Epithelial cell of prostate (primary cell): ENCODE measurements around the gene LMAN2L.
"Not testable (repeated sequence)": the region's sequence is repeated elsewhere in the genome, so short reads cannot be mapped to it uniquely, and the experiment has no call there.

Experiments used
- DNase-seq: peaks from one replicate; pipeline ENCODE4 v3.0.0-alpha.2; 2011; ENCODE audit warnings: low read depth, low spot score
- H3K27ac ChIP-seq: fragments of 450-650 bp; 2 replicates; pipeline ENCODE4 v1.5.1; 2017; ENCODE audit warnings: mild to moderate bottlenecking

Gene LMAN2L

DNA sequence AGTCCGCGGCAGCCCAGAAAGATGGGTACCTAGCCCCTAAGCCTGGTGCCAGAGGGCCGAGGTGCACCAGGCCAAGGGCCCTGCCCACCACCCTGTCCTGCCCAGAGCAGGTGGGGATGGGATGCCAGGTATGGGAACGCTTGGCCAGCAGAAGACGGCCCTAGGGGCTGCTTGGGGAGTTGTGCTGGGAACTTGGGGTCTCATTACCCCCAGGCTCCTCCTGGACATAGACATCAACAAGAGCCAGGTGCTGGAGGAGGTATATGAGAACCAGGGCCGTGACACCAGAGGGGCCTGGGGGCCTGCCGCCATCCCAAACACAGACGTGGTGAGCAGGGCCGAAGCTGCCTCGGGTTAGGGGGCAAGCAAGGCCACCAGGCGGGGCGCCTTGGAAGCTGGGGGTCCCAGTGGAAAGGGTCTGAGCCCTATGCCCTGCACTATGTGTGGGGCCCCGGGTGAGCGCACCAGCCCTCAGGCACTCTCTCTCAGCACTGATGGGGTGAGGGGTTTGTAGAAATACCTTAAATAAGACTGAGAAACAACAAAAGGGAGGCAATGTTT is 50.4 kb downstream of the LMAN2L start:
- DNase-seq, result no peak

DNA sequence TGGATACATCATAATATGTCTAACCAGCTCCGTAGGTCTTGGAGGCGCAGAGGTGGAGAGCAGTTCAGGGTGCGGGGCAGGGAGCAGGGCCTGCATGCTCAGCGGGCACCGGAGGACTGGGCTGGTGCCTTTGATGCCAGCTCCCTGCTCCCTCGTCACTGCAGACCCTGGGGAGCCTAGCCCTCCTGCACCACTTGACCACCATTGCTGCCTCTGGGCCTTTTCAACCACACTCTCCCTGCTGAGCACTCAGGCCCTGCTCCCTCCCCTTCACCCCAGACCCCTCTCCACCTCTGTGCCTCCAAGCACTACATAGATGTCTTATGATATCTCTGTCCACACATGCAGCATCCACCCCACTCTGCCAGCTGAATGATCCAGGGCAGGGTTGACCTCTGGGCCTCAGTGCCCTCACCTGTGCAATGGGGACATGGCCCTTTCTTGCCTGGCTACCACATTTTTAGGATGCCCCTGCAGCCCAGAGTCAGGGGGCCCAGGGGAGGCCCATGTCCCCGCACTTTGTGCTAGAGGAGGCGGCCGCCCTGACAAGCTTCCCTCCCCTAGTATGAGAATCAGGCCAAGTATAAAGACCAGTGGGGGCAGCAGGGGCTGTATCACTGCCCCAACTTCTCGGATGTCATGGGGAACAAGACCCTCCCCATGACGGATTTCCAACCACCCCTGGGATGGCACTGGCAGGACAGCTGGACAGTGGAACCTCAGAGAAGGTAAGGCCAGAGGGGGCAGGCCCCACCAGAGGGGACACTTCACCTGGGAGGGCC is 51.0 kb downstream of the LMAN2L start:
- H3K27ac ChIP-seq, result no peak overlapping the region
- DNase-seq, result no peak

More for the DNA sequence above, 50.4 kb downstream of the LMAN2L start:
- H3K27ac ChIP-seq, result no peak overlapping the region

DNA sequence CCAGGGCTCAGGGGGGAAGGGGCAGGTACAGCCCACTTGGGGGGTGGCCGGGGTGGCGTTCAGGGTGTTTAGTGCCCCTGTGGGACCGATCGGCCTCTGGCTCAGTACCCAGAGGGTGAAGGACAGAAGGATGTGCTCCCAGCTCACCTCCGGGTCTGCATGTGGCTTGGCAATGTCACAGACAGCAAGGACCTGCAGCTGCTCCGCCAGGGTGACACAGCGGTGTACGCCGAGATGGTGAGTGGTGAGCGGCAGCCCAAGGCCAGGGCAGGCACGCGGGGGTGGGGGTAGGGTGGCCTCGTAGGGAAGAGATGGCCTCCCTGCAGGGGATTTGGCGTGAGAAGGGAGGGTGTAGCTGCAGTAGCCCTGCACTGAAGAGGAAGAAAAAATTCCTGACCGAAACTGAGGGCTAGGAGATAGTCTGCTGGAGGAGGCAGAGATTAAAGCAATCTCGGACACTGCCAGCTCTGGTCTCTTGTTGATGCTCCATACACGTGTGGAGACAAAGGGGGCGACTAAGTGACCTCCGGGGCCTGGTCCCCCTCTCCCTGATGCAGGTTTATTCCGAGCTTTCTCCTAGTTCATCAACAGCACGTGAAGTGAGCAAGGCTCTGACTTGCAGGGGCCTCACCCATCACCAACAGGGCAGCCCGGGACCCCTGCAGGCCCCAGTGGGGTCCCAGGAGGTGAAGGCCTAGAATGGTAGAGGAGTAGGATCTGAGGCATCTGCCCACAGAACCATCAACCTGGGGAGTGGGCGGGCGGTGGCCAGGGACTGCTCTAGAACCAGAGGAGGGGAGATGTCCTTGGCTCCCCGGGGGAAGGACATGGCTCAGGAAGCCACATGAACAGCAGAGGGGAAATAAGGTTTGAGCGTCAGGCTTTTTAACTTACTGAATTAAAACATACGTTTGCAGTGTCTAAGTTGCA is 51.9 kb downstream of the LMAN2L start:
- no peak overlapping the region for H3K27ac ChIP-seq
- no peak for DNase-seq

DNA sequence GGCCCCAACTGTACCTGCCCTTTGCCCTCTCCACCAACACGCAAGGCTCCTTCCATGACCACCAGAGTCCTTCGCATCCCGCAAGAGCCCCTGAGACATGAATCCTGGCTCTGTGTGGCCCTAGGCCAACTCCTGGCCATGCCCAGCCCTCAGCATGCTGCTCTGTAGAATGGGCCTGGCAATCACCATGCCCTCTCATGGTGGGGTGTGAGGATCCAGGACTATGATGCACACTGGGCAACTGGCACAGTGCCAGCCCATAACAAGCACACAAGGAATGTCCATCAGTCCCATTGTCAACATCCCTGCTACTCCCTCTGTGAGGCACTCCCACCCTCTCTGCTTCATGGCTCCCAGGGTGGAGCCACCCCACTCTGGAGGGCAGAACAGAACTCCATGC is 52.6 kb downstream of the LMAN2L start:
- H3K27ac ChIP-seq, result no peak overlapping the region
- no peak for DNase-seq

DNA sequence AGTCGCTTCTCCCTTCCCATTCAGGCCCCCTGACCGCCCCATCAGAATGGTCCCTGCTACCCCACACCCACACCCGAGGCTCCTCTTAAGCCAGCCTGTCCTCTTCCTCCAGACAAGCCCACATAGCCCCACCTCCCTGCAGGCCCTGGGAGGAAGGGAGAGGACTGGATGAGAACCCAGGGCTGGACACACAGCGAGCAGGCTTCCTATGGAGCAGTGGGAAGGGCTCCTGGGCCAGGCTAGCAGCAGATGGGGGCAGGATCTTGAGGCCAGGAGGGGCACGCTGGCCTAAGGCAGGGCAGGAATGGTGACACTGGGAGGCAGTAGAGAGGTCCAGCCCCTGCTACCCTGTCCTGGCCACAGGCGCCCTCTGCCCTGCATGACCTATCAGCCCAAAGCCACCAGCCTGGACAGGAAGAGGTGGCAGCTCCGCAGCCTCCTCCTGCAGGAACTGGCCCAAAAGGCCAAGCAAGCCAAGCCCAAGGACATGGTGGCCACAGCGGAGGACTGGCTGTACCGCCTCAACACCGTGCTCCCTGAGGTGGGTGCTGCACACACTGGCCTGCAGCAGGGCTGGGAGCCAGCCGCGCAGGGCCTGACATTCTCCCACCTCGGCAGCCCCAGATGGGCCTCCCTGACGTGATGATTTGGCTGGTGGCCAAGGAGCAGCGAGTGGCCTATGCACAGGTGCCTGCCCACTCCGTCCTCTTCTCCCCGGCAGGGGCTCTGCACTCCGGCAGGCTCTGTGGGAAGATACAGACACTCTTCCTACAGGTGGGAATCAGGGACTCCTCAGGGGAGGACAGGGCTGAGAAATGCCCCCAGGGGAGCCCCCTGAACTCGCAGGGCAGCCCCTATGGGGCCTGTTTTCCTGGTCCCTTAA is 54.0 kb downstream of the LMAN2L start:
- no peak for DNase-seq

GRCh38 chr2:96684883-96685576 is 54.8 kb downstream of the LMAN2L start:
- DNase-seq, result no peak

More for the DNA sequence above, 54.0 kb downstream of the LMAN2L start:
- no peak overlapping the region for H3K27ac ChIP-seq

DNA sequence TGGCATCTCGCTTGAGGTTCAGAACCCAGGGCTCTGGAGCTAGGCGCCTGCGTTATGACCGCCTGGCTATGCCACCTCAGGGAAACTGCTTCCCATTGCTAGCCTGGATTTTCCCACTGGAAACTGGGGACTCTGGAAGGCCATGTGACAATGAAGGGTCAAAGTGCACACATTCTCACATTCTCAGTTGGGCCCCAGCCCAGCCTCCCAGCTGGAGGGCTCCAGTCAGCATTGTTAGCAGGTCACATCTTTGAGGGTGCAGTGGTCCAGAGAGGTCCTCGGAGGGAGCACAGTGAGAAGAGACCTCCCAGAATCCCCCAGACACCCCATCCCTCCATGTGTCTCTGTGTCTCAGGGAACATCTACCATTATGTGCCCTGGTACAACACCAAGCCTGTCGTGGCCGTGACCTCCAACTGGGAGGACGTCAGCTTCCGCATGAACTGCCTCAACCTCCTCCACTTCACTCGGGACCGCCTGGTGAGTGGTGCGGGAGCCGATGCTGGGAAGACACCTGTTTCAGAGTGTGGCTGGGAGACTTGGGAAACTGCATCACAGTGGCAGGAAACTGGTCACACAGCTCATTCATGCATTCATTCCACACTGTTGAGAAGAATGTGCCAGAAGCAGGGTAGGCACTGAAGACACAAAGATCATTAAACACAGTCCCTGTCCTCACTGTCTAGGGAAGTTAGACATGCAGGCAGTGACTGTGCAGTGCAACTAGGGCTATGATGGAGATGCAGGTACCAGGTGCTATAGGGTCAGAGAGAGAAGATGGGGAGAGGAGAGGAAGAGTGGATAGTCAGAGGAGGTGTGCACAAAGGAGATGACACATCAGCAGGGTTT is 55.7 kb downstream of the LMAN2L start:
- no peak for DNase-seq
- H3K27ac ChIP-seq, result no peak overlapping the region

More at GRCh38 chr2:96684883-96685576, 54.8 kb downstream of the LMAN2L start:
- no peak overlapping the region for H3K27ac ChIP-seq

DNA sequence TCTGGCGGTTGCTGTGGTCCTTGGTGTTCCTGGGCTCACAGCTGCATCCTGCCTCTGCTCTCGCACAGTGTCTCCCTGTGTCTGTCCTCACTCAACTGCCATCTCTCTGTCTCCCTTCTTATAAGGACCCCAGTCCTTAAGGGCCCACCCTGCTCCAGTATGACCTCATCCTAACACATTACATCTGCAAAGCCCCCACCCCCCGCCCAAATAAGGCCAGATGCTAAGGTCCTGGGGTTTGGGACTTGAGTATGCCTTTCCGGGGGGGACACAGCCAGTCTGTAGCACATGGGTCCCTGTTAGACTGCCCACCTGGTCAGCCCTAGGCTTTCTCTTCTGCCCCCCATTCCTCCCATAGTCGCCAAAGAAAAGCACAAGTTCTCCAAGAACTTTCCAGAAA is 56.6 kb downstream of the LMAN2L start:
- no peak for DNase-seq
- H3K27ac ChIP-seq, result no peak overlapping the region

DNA sequence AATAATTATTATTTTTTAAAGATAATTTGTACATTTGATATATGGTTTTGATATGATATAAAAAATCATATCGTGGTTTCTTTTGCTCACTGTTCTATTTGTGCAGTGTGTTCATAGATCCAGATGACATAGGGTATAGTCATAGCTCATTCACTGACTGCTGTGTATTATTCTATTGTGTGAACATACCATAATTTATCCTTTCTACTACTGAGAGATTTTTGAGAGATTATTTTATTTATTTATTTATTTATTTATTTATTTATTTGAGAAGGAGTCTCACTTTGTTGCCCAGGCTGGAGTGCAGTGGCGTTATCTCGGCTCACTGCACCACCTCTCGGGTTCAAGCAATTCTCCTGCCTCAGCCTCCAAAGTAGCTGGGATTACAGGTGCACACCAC is 58.3 kb downstream of the LMAN2L start:
- H3K27ac ChIP-seq, result no peak overlapping the region
- DNase-seq, result no peak

DNA sequence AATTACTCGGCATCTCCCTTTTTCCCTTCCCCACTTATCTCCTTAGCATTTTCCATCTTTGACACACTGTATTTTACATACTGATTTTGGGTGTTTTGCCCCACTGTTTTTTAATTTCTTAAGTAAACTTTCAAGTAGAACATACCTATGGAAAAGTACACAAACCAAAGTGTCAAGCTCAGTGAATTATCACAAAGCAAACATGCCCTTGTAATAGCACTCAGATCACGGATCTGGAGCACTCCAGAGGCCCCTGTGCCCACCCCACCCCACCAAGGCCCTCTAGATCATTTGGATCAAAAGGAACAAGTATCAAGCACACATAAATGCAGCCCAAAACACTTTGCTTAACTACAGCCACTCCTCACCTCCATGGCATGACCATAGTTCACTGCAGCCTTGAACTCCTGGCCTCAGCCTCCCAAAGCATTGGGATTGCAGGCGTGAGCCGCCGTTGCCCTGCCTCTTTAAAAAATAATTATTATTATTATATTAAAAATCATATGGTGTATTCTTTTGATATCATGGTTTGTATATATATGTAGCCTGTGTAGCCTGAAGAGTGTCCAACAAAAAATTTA is 59.2 kb downstream of the LMAN2L start:
- H3K27ac ChIP-seq, result no peak overlapping the region
- DNase-seq, result no peak

DNA sequence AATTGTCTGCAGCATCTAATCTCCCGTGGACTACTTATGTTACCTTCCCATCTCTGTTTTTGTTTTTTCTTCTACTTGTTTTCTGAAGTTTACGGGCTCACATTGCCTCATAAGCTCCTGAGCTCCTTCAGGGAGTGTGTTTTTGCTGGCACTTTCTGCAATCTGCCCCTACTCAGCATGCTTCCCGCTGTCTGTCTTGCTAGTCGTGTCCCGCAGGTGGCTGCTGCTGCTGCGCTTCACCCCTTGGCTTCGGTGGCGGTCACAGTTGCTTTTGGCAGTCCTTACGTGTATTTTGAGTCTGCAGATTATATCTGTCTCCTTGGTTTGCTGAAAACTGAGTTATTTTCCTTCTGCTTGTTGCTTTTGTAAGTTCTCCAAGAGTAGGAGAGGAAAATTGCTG is 60.0 kb downstream of the LMAN2L start:
- H3K27ac ChIP-seq, result no peak overlapping the region
- DNase-seq, result no peak

DNA sequence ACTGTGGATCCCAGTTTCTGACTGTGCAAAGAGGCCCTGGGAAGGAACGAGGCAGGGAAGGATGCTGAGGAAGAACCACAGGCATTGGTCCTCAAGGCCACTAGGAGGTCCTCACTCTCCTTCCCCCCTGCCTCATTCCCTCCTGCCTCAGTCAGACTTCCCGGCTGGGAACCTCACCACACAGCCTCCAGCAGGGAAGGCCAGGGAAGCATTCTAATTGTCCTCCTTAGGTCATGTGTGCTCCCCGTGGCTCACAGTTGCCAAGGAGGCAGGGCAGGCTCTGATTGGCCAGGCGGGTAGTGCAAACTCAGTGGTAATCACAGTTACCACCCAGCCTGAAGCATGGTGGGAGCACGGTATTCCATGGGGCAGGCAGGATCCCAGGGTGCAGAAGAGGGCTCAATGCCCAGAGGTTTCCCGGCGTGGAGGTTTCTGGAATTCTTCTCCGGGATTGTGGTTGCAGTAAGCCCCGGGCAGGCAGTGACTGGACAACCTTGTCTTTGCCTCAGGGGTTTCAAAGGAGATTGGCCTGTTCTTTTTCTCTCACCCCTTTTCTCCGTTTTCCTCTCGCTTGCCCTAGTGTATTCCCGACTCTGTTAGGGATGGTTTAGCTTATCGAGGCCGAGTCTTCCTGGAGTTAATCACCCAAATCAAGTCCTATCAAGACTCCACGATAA is 70.2 kb downstream of the LMAN2L start:
- no peak overlapping the region for H3K27ac ChIP-seq
- DNase-seq, result no peak

DNA sequence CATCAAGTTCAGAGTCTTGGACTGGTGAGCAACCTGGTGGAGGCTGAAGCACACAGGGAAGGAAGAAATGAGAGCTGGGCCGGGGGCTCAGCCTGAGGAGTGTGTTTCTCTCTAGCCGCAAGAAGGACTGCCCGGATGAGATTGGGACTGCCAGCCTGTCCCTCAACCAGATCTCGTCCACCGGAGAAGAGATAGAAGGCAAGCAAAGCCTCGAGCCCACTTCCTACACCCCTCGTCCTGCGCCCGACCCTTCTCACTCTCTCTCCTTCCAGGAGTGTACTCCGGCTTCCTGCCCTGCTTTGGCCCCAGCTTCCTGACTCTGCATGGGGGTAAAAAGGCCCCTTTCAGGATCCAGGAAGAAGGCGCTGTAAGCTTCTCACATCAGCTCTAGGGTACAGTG is 71.1 kb downstream of the LMAN2L start:
- DNase-seq, result no peak
- no peak overlapping the region for H3K27ac ChIP-seq

GRCh38 chr2:96665717-96666116 is 74.1 kb downstream of the LMAN2L start:
- not testable (repeated sequence) for DNase-seq
- H3K27ac ChIP-seq, result peak overlapping the region; percentile 82

- peak overlapping the region; percentile 82 for H3K27ac ChIP-seq
- DNase-seq, result peak; percentile 93
These were observed 74.7 kb downstream of the LMAN2L start for GRCh38 chr2:96665083-96665569.

GRCh38 chr2:96664366-96664925 is 75.4 kb downstream of the LMAN2L start:
- no peak for DNase-seq
- H3K27ac ChIP-seq, result peak overlapping the region; percentile 82

DNA sequence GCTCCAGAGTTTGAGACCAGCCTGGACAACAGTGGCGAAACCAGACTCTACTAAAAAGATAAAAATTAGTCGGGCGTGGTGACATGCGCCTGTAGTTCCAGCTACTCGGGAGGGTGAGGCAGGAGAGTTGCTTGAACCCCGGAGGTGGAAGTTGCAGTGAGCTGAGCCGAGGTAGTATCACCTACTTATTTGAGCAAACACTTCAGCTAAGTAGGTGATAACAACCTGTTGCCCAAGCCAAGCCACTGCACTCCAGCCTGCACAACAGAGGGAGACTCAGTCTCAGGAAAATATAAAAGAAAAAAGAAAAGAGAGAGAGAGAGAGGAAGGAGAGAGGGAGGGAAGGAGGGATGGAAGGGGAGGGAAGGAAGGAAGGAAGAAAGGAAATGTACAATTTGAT is 76.0 kb downstream of the LMAN2L start:
- H3K27ac ChIP-seq, result no peak overlapping the region
- DNase-seq, result no peak
